Activated gamma-delta T cell treated with anti-CD3 and anti-CD28 coated beads, Interleukin-2, amount 50 U/mL, for 16 hours (primary cell): Measurements from ENCODE around the gene TRPC3.
A peak's percentile ranks its signal among the peaks of the same experiment; 100 is the strongest.

Source experiments
- DNase-seq: peaks from one replicate; pipeline ENCODE4 v3.0.0-alpha.2; 2020; ENCODE audit warnings: low read depth

TRPC3 gene

GRCh38 chr4:121951521-121952110, at the start of gene TRPC3:
Gene TRPC3, minus strand, starts transcription at chr4:121952060. Its CDS starts 380 bp downstream, at chr4:121951680.
- no peak for DNase-seq

- DNase-seq: no peak
Observed at GRCh38 chr4:122000849-122001248, 49.0 kb upstream of the TRPC3 start.

DNA sequence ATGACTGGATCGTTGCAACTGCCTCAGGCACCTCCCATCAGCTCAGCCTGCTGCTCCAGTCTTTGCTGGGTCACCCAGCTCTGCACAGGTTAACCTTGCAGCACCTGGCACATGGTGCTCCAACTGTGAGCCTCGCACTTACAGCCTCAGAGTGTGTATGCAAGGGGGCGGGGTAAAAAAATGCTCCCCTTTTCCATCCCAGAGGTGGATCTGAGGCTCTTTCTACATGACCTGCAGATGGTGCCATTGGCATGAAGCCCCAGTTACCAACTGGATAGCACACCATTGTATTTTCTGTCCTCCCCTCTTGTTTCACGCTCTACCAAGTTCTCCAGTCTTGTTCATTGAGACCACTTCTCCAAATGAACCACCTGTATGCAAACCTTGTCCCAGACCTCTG, 46.2 kb upstream of the TRPC3 start:
- no peak for DNase-seq

- no peak for DNase-seq
Observed at GRCh38 chr4:121995790-121996537, 44.1 kb upstream of the TRPC3 start.

DNA sequence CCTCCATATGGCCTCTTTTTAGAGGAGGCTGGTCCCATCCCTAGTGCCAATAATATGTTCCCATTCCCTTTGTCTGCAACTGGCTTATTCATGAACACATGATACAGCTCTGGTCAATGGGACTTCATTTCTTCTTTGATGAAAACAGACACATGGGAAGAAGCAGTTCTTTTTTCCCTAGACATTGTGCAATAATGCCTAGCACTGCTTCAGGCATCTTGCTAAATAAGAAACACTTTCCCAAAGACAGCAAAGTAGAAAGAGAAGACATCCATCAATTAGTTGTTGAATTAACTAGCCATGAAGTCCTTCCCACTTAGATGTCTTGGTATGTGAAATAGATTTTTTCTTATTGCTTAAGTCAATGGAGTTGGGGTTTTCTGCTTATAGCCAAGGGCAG, 40.1 kb upstream of the TRPC3 start:
- no peak for DNase-seq

- no peak for DNase-seq
Observed at GRCh38 chr4:121990489-121990888, 38.6 kb upstream of the TRPC3 start.

- DNase-seq: no peak
Observed at GRCh38 chr4:121989715-121990114, 37.9 kb upstream of the TRPC3 start.

DNA sequence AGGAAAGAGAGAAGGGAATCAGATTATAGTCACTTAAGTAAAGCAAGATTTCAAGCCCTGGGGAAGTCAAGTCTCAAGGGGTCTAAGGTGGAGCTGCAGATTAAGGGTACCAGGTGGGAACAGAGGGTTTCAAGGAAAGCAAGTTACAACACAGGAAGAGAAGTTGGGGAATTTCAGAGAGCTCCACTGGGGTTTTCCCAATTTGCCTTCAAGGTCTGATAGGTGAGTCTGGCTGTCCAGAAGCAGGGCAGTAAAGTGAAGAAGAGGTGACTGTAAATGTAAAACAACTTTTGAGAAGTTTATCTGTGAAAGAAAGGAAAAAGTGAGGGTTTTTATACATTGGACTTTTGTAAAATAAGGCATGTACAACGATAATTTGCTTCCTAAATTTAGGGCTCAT, 37.1 kb upstream of the TRPC3 start:
- DNase-seq: no peak

- DNase-seq: no peak
Observed at GRCh38 chr4:121980643-121981042, 28.8 kb upstream of the TRPC3 start.

DNA sequence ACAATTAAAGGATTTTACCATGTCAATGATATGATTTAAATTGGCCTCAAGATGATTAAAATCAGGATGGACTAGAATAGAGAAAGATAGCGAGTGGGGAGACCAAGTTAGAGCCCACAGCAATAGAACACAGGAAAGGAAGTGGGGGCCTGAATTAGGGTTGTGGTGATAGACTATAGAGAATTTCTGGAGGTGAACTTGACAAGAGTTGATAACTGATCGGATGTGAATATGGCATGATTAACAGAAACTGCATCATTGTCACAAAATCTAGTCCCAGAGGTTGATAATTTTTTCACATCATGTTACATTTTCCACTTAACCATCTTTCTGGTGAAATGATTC, 26.3 kb upstream of the TRPC3 start:
- DNase-seq: no peak

DNA sequence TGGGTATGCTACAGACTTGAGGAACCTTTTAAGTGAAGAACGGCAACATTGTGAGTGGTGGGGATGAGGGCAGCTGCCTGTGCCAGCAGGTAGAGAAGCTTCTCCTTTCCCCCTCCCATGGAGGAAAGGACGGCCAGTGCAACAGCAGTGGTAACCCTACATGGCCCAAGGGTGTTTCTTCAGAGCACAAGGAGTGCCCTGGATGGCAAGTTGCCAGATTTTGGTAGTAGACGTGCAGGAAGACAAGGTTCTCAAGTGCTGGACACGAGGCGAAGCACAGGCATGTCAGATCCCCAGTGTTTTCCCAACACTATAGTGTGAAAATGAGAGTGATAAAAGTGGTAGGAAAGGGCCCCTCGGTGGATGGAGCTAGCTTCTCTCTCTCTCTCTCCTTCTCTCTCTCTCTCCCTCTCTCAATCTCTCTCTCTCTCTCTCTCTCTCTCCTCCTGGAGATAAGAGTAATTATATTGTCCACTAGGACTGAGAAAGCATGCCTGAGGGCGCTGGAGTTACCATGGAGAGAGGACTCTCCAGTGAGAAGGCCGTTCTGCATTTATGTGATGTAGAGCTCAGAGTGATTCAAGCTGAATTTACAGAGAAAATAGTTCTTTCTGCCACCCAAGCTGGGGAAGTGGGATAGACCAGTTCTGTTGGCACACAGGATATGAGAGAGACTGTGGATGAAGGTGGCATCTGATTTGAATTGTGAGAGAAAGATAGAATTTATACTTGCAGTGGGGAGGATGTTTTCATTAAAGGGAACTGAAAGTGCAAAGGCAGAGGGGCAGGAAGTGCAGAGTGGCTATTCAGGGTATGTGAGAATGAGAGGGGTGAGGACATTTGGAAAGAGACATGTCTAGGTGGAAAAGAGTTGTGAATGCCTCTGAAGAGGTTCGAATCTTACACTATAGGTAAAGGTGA, 25.7 kb upstream of the TRPC3 start:
- DNase-seq: no peak

GRCh38 chr4:121975784-121976183, 23.9 kb upstream of the TRPC3 start:
- DNase-seq: no peak

DNA sequence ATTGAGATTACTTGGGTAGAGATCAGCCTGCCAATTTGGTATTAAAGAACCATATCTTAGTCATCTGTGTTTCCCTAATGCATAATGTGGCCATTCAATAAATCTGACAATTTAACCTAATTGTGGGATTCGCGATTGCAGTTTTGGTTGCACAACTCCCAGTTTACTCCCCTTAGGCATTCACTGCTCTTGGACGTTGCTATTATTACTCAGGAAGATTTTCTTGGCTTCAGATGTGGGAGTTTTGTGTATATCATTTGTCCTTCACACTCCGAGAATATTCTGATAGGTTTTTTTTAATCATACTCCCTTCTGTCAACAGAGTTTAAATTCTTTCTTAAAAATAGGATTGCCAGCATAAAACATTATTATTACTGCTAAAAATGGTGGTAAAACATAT, 22.0 kb upstream of the TRPC3 start:
- DNase-seq: no peak

DNA sequence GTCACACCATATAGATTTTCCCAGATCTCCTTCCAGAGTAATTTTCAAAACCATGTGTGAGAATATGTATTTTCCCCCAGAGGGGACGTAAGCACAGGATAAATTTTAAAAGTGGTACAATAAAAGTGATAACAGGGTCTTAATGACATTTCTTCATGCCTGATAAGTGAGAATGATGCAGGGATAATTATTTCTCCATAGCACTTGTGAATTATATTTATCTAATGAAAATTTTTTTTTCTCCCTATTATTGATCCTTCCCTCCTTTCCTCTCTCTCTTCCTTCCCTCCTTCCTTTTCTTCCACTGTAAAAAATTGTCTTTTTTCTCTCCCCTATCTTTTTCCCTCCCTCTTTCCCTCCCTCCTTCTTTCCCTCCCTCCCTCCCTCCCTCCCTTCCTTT, 17.0 kb upstream of the TRPC3 start:
- DNase-seq: no peak

DNA sequence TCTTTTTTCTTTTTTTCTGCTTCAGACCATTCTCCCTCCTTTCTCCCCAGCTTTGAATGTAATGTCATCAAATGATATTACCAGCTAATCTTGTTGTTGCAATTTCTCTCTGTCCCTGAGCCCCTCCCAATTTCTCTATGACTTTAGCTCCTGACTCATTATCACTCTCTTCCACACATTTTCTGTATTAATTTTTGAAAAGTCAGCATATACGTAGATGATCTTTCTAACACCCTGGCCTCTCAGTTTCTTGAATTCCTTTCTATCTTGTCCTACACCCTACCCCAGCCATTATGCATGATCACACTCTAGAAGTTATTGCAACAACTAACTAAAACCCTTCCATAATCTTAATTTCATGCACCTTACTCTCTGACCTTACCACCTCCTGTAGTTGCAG, 13.1 kb upstream of the TRPC3 start:
- DNase-seq: no peak

GRCh38 chr4:121960818-121961217, 9.0 kb upstream of the TRPC3 start:
- no peak for DNase-seq

DNA sequence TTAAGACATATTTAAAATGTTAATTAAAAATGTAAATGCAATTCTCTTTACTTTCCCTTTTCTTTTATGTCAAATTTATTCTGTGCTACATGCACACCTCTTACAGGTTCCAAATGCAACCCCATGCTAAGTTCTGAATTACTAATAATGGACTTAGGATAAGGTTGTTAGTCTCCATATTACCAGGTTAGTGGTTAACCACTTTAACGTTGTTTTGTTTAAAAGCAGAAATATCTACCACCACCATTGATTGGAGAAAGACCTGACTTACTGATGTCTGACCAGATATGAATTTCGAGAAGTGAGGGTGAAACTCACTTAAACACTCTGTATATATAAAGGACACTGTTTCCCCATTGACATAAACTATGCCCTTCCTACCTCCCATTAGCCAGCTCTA, 6.9 kb upstream of the TRPC3 start:
- DNase-seq: no peak

- no peak for DNase-seq
Observed at GRCh38 chr4:121957266-121957665, 5.4 kb upstream of the TRPC3 start.

- no peak for DNase-seq
Observed at GRCh38 chr4:121953860-121954259, 2.0 kb upstream of the TRPC3 start.

- no peak for DNase-seq
Observed at GRCh38 chr4:121952290-121952689, 430 bp upstream of the TRPC3 start.

- DNase-seq: no peak
Observed at GRCh38 chr4:121950680-121951520, 960 bp downstream of the TRPC3 start.

DNA sequence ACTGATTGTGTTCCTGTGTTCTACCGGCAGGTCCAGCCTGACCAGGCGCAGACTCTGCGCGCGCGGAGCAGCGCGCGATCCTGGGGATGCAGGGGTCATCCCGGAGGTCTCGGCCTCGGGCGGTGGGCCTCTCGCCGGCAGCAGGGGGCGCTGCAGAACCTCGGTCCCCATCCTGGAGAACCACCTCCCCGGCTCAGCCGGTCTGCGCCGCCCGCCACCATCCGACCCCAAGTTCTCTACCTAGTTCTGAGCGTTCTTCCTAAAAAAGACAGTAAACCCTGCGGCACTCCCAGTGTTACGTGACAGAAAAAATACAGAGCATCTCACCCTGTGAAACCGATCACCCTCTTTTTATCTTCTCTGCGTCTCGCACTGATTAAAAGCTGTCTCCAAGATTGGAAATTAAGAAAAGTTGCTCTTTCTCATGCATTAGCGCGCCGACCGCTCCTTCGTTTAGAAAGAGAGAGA, 1.6 kb downstream of the TRPC3 start:
- peak; percentile 68 for DNase-seq
